GM10266 (cell line): Measurements from ENCODE around the gene CTNND2.
"Not testable (repeated sequence)": the region's sequence is repeated elsewhere in the genome, so short reads cannot be mapped to it uniquely, and the experiment has no call there.

Experiments used
- DNase-seq: peaks from one replicate; pipeline ENCODE4 v3.0.0; 2012; ENCODE audit errors: extremely low spot score
- CTCF ChIP-seq: IDR thresholded peaks from 2 replicates; pipeline ENCODE4 v1.5.1; 2012; ENCODE audit warnings: mild to moderate bottlenecking, low read depth; ENCODE audit not compliant: control insufficient read depth, insufficient read depth; ENCODE audit errors: missing control alignments

Gene CTNND2

DNA sequence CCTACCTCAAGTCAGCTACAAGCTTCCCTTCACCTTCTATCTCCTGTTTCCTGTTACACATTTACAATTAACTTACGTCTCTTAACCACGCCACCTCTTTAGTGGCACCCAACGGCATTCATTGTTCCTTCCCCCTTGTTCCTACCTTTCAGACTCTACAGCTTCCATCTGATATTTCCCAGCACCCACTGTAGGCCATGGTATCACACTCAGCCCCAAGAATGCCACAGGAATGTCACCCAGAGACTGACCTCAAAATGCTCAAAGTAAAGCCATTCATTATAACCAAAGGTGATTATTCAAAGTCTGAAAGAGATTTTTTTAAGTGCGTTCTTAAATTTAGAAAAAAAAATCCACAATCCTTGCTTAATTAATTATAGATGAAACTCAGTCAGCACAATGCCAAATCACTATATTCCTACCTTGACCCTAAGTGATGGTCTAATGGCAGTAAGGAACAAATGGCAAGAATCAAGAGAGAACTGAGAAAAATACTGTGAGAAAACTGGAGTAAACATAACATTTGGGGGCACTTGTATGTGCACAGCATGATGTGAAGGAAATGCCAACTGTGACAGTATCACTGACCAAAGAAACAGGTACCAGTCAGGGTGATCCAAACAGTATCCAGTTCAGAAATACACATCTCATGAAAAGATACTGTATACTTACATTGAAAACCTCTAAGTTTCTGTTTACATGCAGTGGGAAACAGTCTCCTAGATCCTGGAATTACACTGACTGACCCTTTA, 52.1 kb downstream of the CTNND2 start:
- DNase-seq = no peak
- no peak for TF ChIP-seq CTCF

- no peak for DNase-seq
- TF ChIP-seq CTCF = no peak
These were observed 52.8 kb downstream of the CTNND2 start for GRCh38 chr5:11851416-11851815.

DNA sequence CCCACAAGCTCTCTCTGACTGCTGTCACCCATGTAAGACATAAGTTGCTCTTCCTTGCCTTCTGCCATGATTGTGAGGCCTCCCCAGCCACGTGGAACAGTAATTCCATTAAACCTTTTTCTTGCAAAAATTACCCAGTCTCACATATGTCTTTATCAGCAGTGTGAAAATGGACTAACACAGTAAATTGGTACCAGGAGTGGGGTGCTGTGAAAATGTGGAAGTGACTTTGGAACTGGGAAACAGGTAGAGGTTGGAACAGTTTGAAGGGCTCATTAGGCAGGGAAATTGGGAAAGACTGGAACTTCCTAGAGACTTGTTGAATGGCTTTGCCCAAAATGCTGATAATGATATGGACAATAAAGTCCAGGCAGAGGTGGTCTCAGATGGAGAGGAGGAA, 75.7 kb downstream of the CTNND2 start:
- DNase-seq = not testable (repeated sequence)

DNA sequence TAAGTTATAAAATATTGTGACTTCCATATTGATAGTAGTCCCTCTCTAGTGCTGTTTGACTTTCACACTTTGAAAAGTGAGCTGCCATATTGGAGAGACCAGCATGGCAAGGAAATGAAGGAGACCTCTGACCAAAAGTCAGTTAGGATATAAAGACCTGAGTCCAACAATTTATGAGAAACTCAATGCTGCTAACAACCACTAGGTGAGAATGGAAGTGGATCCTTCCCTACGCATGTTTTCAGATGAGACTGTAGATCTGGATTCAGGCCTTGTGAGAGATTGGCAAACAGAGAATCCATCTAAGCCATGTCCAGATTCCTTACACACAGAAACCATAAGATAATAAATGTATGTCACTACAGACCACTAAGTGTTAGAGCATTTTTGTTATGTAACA, 81.6 kb downstream of the CTNND2 start:
- TF ChIP-seq CTCF = no peak
- DNase-seq = no peak

DNA sequence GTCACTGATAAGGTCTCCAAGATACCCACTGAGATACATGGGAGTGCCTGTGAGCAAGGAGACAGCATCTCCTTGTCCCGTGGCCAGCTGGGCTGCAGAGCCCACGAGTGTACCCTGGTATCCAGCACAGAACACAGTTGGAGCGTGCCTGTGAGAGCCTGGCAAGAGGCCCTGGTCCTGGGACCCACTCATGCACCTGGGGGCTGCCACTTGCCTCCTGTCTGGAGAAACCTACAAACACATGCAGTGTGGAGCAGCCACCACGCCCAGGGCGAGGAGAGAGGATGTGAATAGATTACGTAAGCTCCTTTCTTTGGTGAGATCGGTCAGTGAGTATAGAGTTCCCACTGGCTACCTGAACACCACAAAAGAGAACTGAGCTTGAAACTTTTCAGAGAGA, 88.3 kb downstream of the CTNND2 start:
- DNase-seq = no peak
- TF ChIP-seq CTCF = no peak

GRCh38 chr5:11815481-11815880, 88.8 kb downstream of the CTNND2 start:
- TF ChIP-seq CTCF = no peak
- DNase-seq = no peak

DNA sequence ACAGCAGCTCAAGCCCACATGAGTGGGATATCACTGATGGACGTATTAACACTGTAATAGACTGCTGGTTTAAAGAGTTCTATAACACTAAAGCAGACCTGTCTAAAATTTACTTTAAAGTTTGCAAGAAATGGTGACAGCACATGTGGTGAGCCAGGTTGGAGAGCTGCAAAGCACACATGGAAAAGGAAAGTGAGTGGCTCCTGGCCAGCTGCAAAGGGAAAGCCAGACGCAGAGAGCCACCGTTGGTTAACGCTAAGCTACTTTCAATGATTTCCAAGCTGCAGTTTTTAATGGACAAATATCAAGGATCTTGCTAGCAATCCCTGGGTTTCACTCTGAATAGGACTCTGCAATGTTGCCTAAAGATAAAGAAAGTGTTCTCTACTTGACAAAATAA, 89.9 kb downstream of the CTNND2 start:
- DNase-seq = no peak
- no peak for TF ChIP-seq CTCF

DNA sequence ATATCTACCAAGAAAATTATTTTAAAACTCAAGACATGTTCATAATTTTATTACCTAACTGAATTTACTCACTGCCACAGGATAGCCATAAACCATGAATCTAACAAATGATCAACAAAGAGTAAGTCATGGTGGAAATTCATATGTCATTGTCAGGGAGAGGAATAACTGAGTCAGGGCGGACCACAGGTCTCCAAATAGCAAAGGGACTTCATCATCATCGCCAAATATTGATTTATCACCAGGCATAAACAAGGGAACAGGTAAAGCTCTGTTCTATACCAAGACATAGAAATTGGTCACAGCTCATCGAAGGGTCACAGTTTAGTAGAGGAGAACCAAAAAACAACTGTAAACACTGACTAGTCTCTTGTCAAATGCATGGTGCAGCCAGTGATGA, 94.8 kb downstream of the CTNND2 start:
- no peak for TF ChIP-seq CTCF
- DNase-seq = no peak
